Testis (tissue), 3 donors: ENCODE results near the gene ERCC8. TPM values are rescaled to one million over a fixed set of nuclear protein-coding genes. Genes with fewer than 3 reads are reported as not detected.
"Not testable (repeated sequence)": the region's sequence is repeated elsewhere in the genome, so short reads cannot be mapped to it uniquely, and the experiment has no call there.

Experiments
- DNase-seq: peaks from one replicate; pipeline ENCODE4 v3.0.0-alpha.2; 2019
- H3K27ac ChIP-seq, 2 donors: fragments of 200-600 bp; sonication (generic); one replicate each; pipeline ENCODE4 v1.5.1; 2019
- H3K27me3 ChIP-seq: fragments of 200-600 bp; sonication (generic); one replicate; pipeline ENCODE4 v1.5.1; 2019
- H3K36me3 ChIP-seq: fragments of 200-600 bp; sonication (generic); one replicate; pipeline ENCODE4 v1.5.1; 2017; ENCODE audit warnings: low read depth; ENCODE audit errors: missing control alignments
- H3K4me1 ChIP-seq: fragments of 200-600 bp; sonication (generic); one replicate; pipeline ENCODE4 v1.5.1; 2019
- H3K4me3 ChIP-seq, 2 donors: fragments of 200-600 bp; sonication (generic); one replicate each; pipeline ENCODE4 v1.5.1; 2017 to 2019
- H3K9me3 ChIP-seq: fragments of 200-600 bp; sonication (generic); one replicate; pipeline ENCODE4 v1.5.1; 2017
- CTCF ChIP-seq, 3 experiments: fragments of 450-650 bp in 2 of 3; fragments of 200-600 bp in 1 of 3; sonication (generic) in 1 of 3; IDR thresholded peaks; one replicate each; pipeline ENCODE4 v1.5.1; 2016 to 2019; ENCODE audit warnings: antibody characterized with exemption in 3 of 3, mild to moderate bottlenecking in 2 of 3, moderate library complexity in 1 of 3
- POLR2A ChIP-seq: fragments of 450-650 bp; IDR thresholded peaks from one replicate; pipeline ENCODE4 v1.6.1; 2017; ENCODE audit warnings: antibody characterized with exemption, mild to moderate bottlenecking, moderate library complexity
- WGBS, 2 donors: methylation state at CpG; one replicate each; pipeline ENCODE4 v1.1.5; 2018; 5-methylcytosine and 5-hydroxymethylcytosine counted together
- intact Hi-C: fragments of 100-400 bp; cut with DNase I; formaldehyde crosslinking; loops from one replicate; pipeline ENCODE4 v1.15.1; 2023; ENCODE audit warnings: low total_unique reads
- polyA plus RNA-seq: library from polyadenylated mRNA; stranded (reverse); fragments of 350-450 nt; fragmentation: Illumina TruSeq; extraction: RNeasy Lipid Tissue Mini Kit (QIAGEN cat#74804); gene quantifications from one replicate; pipeline ENCODE4 v1.2.3, GENCODE V29; 2014; ENCODE audit warnings: low read depth, low replicate concordance; ENCODE audit not compliant: insufficient read depth
- total RNA-seq, 2 donors: library from RNA; depleted of rRNA; stranded (reverse); fragments of >200 nt; gene quantifications; one replicate each; pipeline ENCODE4 v1.2.3, GENCODE V29; 2016

The ERCC8 gene
- total and polyA plus RNA-seq, 3 donors from 2014 or later: 16.0 to 18.5 (median 16.4) TPM

- Histone ChIP-seq H3K36me3 (no peaks in the 10 kb centered on the region), H3K4me1 (no peaks in the 10 kb centered on the region), H3K27ac (no peak overlapping the region), H3K9me3 (no peaks in the 10 kb centered on the region), H3K4me3 (no peak overlapping the region), H3K27me3 (no peaks in the 10 kb centered on the region)
- TF ChIP-seq CTCF (IDR thresholded peaks at IDR 0.05) (no peak), POLR2A (no peak)
- intact Hi-C loops: no loop called here
- DNase-seq: no peak
- 96 to 97% methylated on average over 1 of the region's 1 CpG for WGBS, 2 donors
Measured at GRCh38 chr5:60887096-60887495, 57.8 kb downstream of the ERCC8 start.

GRCh38 chr5:60886158-60886557 lies 58.7 kb downstream of the ERCC8 start:
- 84 to 86% methylated on average over 5 of the region's 5 CpGs for WGBS, 2 donors
- H3K4me3 ChIP-seq: no peak overlapping the region
- intact Hi-C loops: no loop called here
- TF ChIP-seq POLR2A: no peak
- TF ChIP-seq CTCF (IDR thresholded peaks at IDR 0.05): no peak
- no peak overlapping the region for H3K27ac ChIP-seq
- no peaks in the 10 kb centered on the region for H3K36me3 ChIP-seq
- DNase-seq: no peak
- no peaks in the 10 kb centered on the region for H3K9me3 ChIP-seq
- no peaks in the 10 kb centered on the region for H3K27me3 ChIP-seq
- no peaks in the 10 kb centered on the region for H3K4me1 ChIP-seq

- Histone ChIP-seq H3K27ac (no peak overlapping the region), H3K36me3 (no peaks in the 10 kb centered on the region), H3K27me3 (no peaks in the 10 kb centered on the region), H3K4me1 (no peaks in the 10 kb centered on the region), H3K9me3 (no peaks in the 10 kb centered on the region), H3K4me3 (no peak overlapping the region)
- no peak for DNase-seq
- intact Hi-C loops: no loop called here
- TF ChIP-seq POLR2A (no peak), CTCF (IDR thresholded peaks at IDR 0.05) (peak in 1 of 3 experiments; percentile 17)
Measured at GRCh38 chr5:60883229-60883628, 61.6 kb downstream of the ERCC8 start.

GRCh38 chr5:60872892-60873291 lies 72.0 kb downstream of the ERCC8 start:
- intact Hi-C loops: no loop called here
- no peaks in the 10 kb centered on the region for H3K27me3 ChIP-seq
- TF ChIP-seq CTCF (IDR thresholded peaks at IDR 0.05): no peak
- TF ChIP-seq POLR2A: no peak

GRCh38 chr5:60870857-60871256 lies 74.0 kb downstream of the ERCC8 start:
- Histone ChIP-seq H3K4me1 (no peaks in the 10 kb centered on the region), H3K9me3 (no peaks in the 10 kb centered on the region), H3K27me3 (no peaks in the 10 kb centered on the region), H3K4me3 (no peak overlapping the region), H3K27ac (no peak overlapping the region), H3K36me3 (no peaks in the 10 kb centered on the region)
- intact Hi-C loops: no loop called here
- no peak for TF ChIP-seq CTCF (IDR thresholded peaks at IDR 0.05)
- no peak for DNase-seq
- 91 to 95% methylated on average over 3 of the region's 3 CpGs for WGBS, 2 donors

More at GRCh38 chr5:60872892-60873291, 72.0 kb downstream of the ERCC8 start:
- Histone ChIP-seq H3K27ac (no peak overlapping the region), H3K9me3 (no peaks in the 10 kb centered on the region), H3K4me1 (no peaks in the 10 kb centered on the region), H3K36me3 (no peaks in the 10 kb centered on the region), H3K4me3 (no peak overlapping the region)
- DNase-seq: no peak

- H3K27ac ChIP-seq: not testable (repeated sequence)
- WGBS, 2 donors: 90 to 96% methylated on average over 11 to 16 of the region's 16 CpGs
Measured at GRCh38 chr5:60860572-60860971, 84.3 kb downstream of the ERCC8 start.

More at GRCh38 chr5:60860572-60860971, 84.3 kb downstream of the ERCC8 start:
- intact Hi-C loops, H3K27me3 ChIP-seq, DNase-seq, H3K4me1 ChIP-seq, H3K36me3 ChIP-seq, H3K9me3 ChIP-seq, H3K4me3 ChIP-seq: not testable (repeated sequence)
